A549 (cell line): ENCODE measurements around the gene NTSR1. TPM values are rescaled to one million over a fixed set of nuclear protein-coding genes. Genes with fewer than 3 reads are reported as not detected.
A peak's percentile ranks its signal among the peaks of the same experiment; 100 is the strongest.

Experiments
- ATAC-seq, 2 experiments: fragments of 200-7000 bp in 1 of 2; fragments of >200 bp in 1 of 2; cut with Nextera tagmentation in 1 of 2; cut with Tn5 transposase in 1 of 2; 3 replicates each; pipeline versions ENCODE4 v1.8.0 to v1.9.1; 2018 to 2020; ENCODE audit warnings: mild to moderate bottlenecking in 1 of 2, moderate library complexity in 1 of 2
- CTCF ChIA-PET: fragments of 300-600 bp; sonication (Branson Sonifier 250); formaldehyde crosslinking; extraction: SDS; loops from one replicate; lab custom pipeline; 2021; ENCODE audit warnings: antibody characterized with exemption, inconsistent platforms; lab: Yijun Ruan, JAX
- POLR2A ChIA-PET: fragments of 350-600 bp; formaldehyde crosslinking; extraction: SDS; loops from one replicate; lab custom pipeline; 2021; ENCODE audit warnings: antibody characterized with exemption, inconsistent platforms; lab: Yijun Ruan, JAX
- DNase-seq, 2 experiments: peaks; one replicate each; pipeline versions ENCODE4 v3.0.0 to v3.0.0-alpha.2; 2011 to 2016; ENCODE audit warnings: low read depth in 1 of 2, low spot score in 1 of 2
- FAIRE-seq: peaks from 2 replicates; lab custom pipeline; 2011; peaks lifted over from hg19 to GRCh38; lab: Jason Lieb, UNC
- H3K27ac ChIP-seq, 2 experiments: fragments of >200 bp; sonication (Bioruptor Twin); formaldehyde crosslinking; 3 replicates each; pipeline ENCODE4 v1.5.1; 2016 to 2017
- H3K4me1 ChIP-seq: fragments of >200 bp; sonication (Bioruptor Twin); formaldehyde crosslinking; 3 replicates; pipeline ENCODE4 v1.6.1; 2016
- H3K4me2 ChIP-seq: fragments of >200 bp; sonication (Bioruptor Twin); formaldehyde crosslinking; 3 replicates; pipeline ENCODE4 v1.6.1; 2016
- H3K4me3 ChIP-seq: fragments of >200 bp; sonication (Bioruptor Twin); formaldehyde crosslinking; 3 replicates; pipeline ENCODE4 v1.5.1; 2016
- H3K9me3 ChIP-seq: fragments of >200 bp; sonication (Bioruptor Twin); formaldehyde crosslinking; 3 replicates; pipeline ENCODE4 v1.6.1; 2016
- CHD2 ChIP-seq: fragments of 150-350 bp; IDR thresholded peaks from 2 replicates; pipeline ENCODE4 v1.6.1; 2014; ENCODE audit warnings: low read length; ENCODE audit not compliant: partially characterized antibody
- CHD4 ChIP-seq: fragments of 200-600 bp; sonication (generic); IDR thresholded peaks from 2 replicates; pipeline ENCODE4 v1.6.1; 2016; ENCODE audit warnings: antibody characterized with exemption, mild to moderate bottlenecking, borderline replicate concordance
- E2F6 ChIP-seq: IDR thresholded peaks from 2 replicates; pipeline ENCODE4 v1.6.1; 2012; ENCODE audit warnings: low read depth, borderline replicate concordance
- EHMT2 ChIP-seq: fragments of 200-600 bp; sonication (generic); IDR thresholded peaks from 2 replicates; pipeline ENCODE4 v1.6.1; 2016; ENCODE audit warnings: antibody characterized with exemption, low read depth, mild to moderate bottlenecking, moderate library complexity
- GATA3 ChIP-seq: IDR thresholded peaks from 2 replicates; pipeline ENCODE4 v1.6.1; 2012; ENCODE audit warnings: borderline replicate concordance
- HES2 ChIP-seq: fragments of >200 bp; sonication (Bioruptor Twin); formaldehyde crosslinking; IDR thresholded peaks from 2 replicates; pipeline ENCODE4 v1.6.1; 2016
- HOXA7 ChIP-seq: fragments of 250-450 bp; sonication (Bioruptor Pico); IDR thresholded peaks from 2 replicates; pipeline ENCODE4 v1.5.0; 2020; ENCODE audit warnings: mild to moderate bottlenecking, moderate library complexity
- HOXB13 ChIP-seq: fragments of 250-450 bp; sonication (Bioruptor Pico); IDR thresholded peaks from 2 replicates; pipeline ENCODE4 v1.5.0; 2020; ENCODE audit warnings: low read depth, mild to moderate bottlenecking, moderate library complexity
- KDM1A ChIP-seq: fragments of 200-600 bp; sonication (generic); IDR thresholded peaks from 2 replicates; pipeline ENCODE4 v1.6.1; 2016; ENCODE audit warnings: low read depth, mild to moderate bottlenecking
- MAFK ChIP-seq: fragments of 450-650 bp; IDR thresholded peaks from 2 replicates; pipeline ENCODE4 v1.6.1; 2014; ENCODE audit not compliant: partially characterized antibody
- POLR2A ChIP-seq: IDR thresholded peaks from 2 replicates; pipeline ENCODE4 v1.6.1; 2012; ENCODE audit warnings: mild to moderate bottlenecking, low read length
- POLR2AphosphoS2 ChIP-seq: conservative IDR thresholded peaks from 2 replicates; pipeline ENCODE4 v1.6.1; 2012; ENCODE audit warnings: low read length, improper control_type of control experiment, inconsistent platforms
- RNF2 ChIP-seq: fragments of 200-600 bp; sonication (generic); IDR thresholded peaks from 2 replicates; pipeline ENCODE4 v1.6.1; 2016; ENCODE audit warnings: low read depth, mild to moderate bottlenecking, antibody characterized with exemption, moderate library complexity, borderline replicate concordance
- TP53 ChIP-seq: fragments of 250-450 bp; sonication (Bioruptor Pico); IDR thresholded peaks from 2 replicates; pipeline ENCODE4 v1.5.0; 2021; ENCODE audit warnings: mild to moderate bottlenecking, moderate library complexity
- ZNF302 ChIP-seq: fragments of 250-450 bp; sonication (Bioruptor Pico); IDR thresholded peaks from 2 replicates; pipeline ENCODE4 v1.9.0; 2021; ENCODE audit warnings: inconsistent platforms, mild to moderate bottlenecking, moderate library complexity
- ZSCAN20 ChIP-seq: fragments of 250-450 bp; sonication (Bioruptor Pico); IDR thresholded peaks from 2 replicates; pipeline ENCODE4 v1.8.0; 2022; ENCODE audit warnings: mild to moderate bottlenecking, moderate library complexity
- WGBS: methylation state at CpG from one replicate; pipeline ENCODE4 v1.1.6; 2017; ENCODE audit errors: missing lambda C conversion rate; 5-methylcytosine and 5-hydroxymethylcytosine counted together
- polyA plus RNA-seq, 4 experiments: library from polyadenylated mRNA; depleted of rRNA in 3 of 4; stranded (reverse); fragments of >200 nt; fragmentation: RNase III in 1 of 4; extraction: RNeasy Plus Mini Kit Qiagen cat#74134 plus additional on column Dnase treatment in 1 of 4; gene quantifications; 2 replicates in 3 of 4; 3 replicates in 1 of 4; pipeline ENCODE4 v1.2.3, GENCODE V29; 2011 to 2017
- TF ChIP-seq, protein P1 (sequence below): IDR thresholded peaks from 2 replicates; pipeline ENCODE4 v1.6.1; 2012
- TF ChIP-seq, protein P2 (sequence below): fragments of 250-450 bp; sonication (Bioruptor Pico); IDR thresholded peaks from 2 replicates; pipeline ENCODE4 v1.5.0; 2021; ENCODE audit warnings: mild to moderate bottlenecking, moderate library complexity, borderline replicate concordance

Gene NTSR1
- polyA plus RNA-seq, 2 of the 4 experiments (the other 2 are of a cell fraction): 0.03 TPM; not detected in 1

- peak in 1 of 2 experiments; percentile 57 for DNase-seq
- FAIRE-seq: no peak
- TF ChIP-seq E2F6: peak; percentile 57; the same call in 1 of the 2 replicates
- no peak for TF ChIP-seq RNF2
- TF ChIP-seq, protein P1, sequence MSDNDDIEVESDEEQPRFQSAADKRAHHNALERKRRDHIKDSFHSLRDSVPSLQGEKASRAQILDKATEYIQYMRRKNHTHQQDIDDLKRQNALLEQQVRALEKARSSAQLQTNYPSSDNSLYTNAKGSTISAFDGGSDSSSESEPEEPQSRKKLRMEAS: peak; percentile 76
- Histone ChIP-seq H3K4me1 (peaks cover 26% of the 10 kb centered on the region), H3K4me2 (peak overlapping the region; percentile 88), H3K9me3 (no peaks in the 10 kb centered on the region), H3K4me3 (peak overlapping the region; percentile 64; the same call in 1 of the 3 replicates), H3K27ac (peak overlapping the region; percentile 13 to 100; a peak in 4 of 6 replicates)
- 64% methylated on average over 19 of the region's 26 CpGs for WGBS
- ChIA-PET CTCF (interaction anchor here (0.6 to 3.5 kb wide), 8 partner anchors 8 to 129 kb away, joined by 3 to 29 read pairs (median 4); no protein-coding TSS in a partner anchor), POLR2A (no interaction called here)
- no peak for ATAC-seq
These were observed 89.3 kb downstream of the NTSR1 start for GRCh38 chr20:62797671-62798532.

GRCh38 chr20:62799036-62799435 is 90.4 kb downstream of the NTSR1 start:
- H3K4me3 ChIP-seq: no peak overlapping the region
- H3K4me2 ChIP-seq: no peak overlapping the region
- CTCF ChIA-PET: interaction anchor here (1.4 to 3.5 kb wide), 4 partner anchors 9 to 131 kb away, joined by 4 to 29 read pairs (median 5); no protein-coding TSS in a partner anchor
- TF ChIP-seq, protein P2, sequence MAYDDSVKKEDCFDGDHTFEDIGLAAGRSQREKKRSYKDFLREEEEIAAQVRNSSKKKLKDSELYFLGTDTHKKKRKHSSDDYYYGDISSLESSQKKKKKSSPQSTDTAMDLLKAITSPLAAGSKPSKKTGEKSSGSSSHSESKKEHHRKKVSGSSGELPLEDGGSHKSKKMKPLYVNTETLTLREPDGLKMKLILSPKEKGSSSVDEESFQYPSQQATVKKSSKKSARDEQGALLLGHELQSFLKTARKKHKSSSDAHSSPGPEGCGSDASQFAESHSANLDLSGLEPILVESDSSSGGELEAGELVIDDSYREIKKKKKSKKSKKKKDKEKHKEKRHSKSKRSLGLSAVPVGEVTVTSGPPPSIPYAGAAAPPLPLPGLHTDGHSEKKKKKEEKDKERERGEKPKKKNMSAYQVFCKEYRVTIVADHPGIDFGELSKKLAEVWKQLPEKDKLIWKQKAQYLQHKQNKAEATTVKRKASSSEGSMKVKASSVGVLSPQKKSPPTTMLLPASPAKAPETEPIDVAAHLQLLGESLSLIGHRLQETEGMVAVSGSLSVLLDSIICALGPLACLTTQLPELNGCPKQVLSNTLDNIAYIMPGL (CRISPR knock-in tag): no peak
- TF ChIP-seq ZNF302 (no peak), GATA3 (no peak), EHMT2 (no peak), ZSCAN20 (CRISPR knock-in tag) (no peak), POLR2AphosphoS2 (no peak), TP53 (CRISPR knock-in tag) (no peak), CHD2 (no peak), MAFK (no peak), CHD4 (no peak), HOXA7 (CRISPR knock-in tag) (no peak)
- TF ChIP-seq, protein P1: no peak
- ATAC-seq (no peak), DNase-seq (no peak), FAIRE-seq (no peak)
- H3K27ac ChIP-seq: no peak overlapping the region
- no peaks in the 10 kb centered on the region for H3K9me3 ChIP-seq
- POLR2A ChIA-PET: no interaction called here
- WGBS: 93% methylated on average over 8 of the region's 8 CpGs
- peaks cover 21% of the 10 kb centered on the region for H3K4me1 ChIP-seq

DNA sequence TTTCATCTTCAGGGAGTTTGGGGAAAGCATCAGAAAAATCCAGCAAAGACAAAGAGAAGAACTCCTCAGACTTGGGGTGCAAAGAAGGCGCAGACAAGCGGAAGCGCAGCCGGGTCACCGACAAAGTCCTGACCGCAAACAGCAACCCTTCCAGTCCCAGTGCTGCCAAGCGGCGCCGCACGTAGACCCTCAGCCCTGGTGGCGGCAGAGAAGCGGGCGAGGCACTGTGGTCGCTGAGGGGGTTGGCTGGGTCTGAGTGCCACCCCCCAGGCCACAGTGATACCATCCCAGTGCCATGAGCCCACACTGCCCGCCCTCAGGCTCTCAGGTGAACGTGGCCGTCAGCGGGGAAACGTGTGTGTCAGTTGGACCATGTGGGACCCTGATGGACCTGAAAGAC is 90.8 kb downstream of the NTSR1 start:
- H3K27ac ChIP-seq: no peak overlapping the region
- ChIA-PET CTCF (interaction anchor here (1.4 to 3.5 kb wide), 4 partner anchors 9 to 132 kb away, joined by 4 to 29 read pairs (median 5); no protein-coding TSS in a partner anchor), POLR2A (no interaction called here)
- H3K4me2 ChIP-seq: no peak overlapping the region
- no peak overlapping the region for H3K4me3 ChIP-seq
- DNase-seq: no peak
- TF ChIP-seq POLR2A: no peak
- TF ChIP-seq, protein P2 (CRISPR knock-in tag): no peak
- no peak for TF ChIP-seq HES2
- TF ChIP-seq HOXB13 (CRISPR knock-in tag): no peak
- no peak for TF ChIP-seq KDM1A
- no peak for FAIRE-seq
- no peaks in the 10 kb centered on the region for H3K9me3 ChIP-seq
- H3K4me1 ChIP-seq: peaks cover 21% of the 10 kb centered on the region
- 93% methylated on average over 19 of the region's 19 CpGs for WGBS
- no peak for ATAC-seq
